Measurements from ENCODE around the gene TMBIM6.

The TMBIM6 gene

GRCh38 chr12:49809381-49809905 lies 68.1 kb downstream of the TMBIM6 start:
- Histone ChIP-seq H2AFZ (ENCODE audit: low read length) (no peak overlapping the region), H3K4me2 (ENCODE audit: low read depth, low read length) (no peak overlapping the region), H3K9ac (ENCODE audit: low read length) (no peak overlapping the region), H3K9me2 (replicated peaks; ENCODE audit: insufficient read depth, low read length) (no peaks in the 10 kb centered on the region), H3K4me1 (ENCODE audit: low read length) (peaks cover under 1% of the 10 kb centered on the region; the same call in 1 of the 2 replicates), H3K4me3 (ENCODE audit: low read length) (no peak overlapping the region), H3K9me3 (replicated peaks; ENCODE audit: insufficient read depth, low read length) (no peaks in the 10 kb centered on the region), H3K79me2 (ENCODE audit: low read length) (no peaks in the 10 kb centered on the region), H4K20me1 (ENCODE audit: insufficient read depth, low read length) (no peaks in the 10 kb centered on the region), H3K27ac (ENCODE audit: low read length) (no peak overlapping the region), H3K27me3 (replicated peaks; ENCODE audit: insufficient read depth, low read length) (0 out of 2 replicates have a peak, but pooled peaks cover 3% of the 10 kb centered on the region), H3F3A (ENCODE audit: insufficient read depth, low read length) (no peaks in the 10 kb centered on the region), H3K36me3 (replicated peaks; ENCODE audit: insufficient read depth, low read length) (no peaks in the 10 kb centered on the region)
- no peak for DNase-seq
- TF ChIP-seq, protein P1, sequence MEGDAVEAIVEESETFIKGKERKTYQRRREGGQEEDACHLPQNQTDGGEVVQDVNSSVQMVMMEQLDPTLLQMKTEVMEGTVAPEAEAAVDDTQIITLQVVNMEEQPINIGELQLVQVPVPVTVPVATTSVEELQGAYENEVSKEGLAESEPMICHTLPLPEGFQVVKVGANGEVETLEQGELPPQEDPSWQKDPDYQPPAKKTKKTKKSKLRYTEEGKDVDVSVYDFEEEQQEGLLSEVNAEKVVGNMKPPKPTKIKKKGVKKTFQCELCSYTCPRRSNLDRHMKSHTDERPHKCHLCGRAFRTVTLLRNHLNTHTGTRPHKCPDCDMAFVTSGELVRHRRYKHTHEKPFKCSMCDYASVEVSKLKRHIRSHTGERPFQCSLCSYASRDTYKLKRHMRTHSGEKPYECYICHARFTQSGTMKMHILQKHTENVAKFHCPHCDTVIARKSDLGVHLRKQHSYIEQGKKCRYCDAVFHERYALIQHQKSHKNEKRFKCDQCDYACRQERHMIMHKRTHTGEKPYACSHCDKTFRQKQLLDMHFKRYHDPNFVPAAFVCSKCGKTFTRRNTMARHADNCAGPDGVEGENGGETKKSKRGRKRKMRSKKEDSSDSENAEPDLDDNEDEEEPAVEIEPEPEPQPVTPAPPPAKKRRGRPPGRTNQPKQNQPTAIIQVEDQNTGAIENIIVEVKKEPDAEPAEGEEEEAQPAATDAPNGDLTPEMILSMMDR (IDR thresholded peaks at IDR 0.05; ENCODE audit: low read length) = no peak
- TF ChIP-seq EZH2phosphoT487 (IDR thresholded peaks at IDR 0.05; ENCODE audit: low read length) (no peak), EZH2 (optimal IDR thresholded peaks at IDR 0.05; ENCODE audit: low read depth, low read length) (no peak)

GRCh38 chr12:49809906-49810389 lies 68.6 kb downstream of the TMBIM6 start:
- TF ChIP-seq, protein P1 (IDR thresholded peaks at IDR 0.05; ENCODE audit: low read length) = no peak
- TF ChIP-seq EZH2 (optimal IDR thresholded peaks at IDR 0.05; ENCODE audit: low read depth, low read length) (no peak), EZH2phosphoT487 (IDR thresholded peaks at IDR 0.05; ENCODE audit: low read length) (no peak)
- H3K27me3 ChIP-seq (replicated peaks; ENCODE audit: insufficient read depth, low read length) = 0 out of 2 replicates have a peak, but pooled peaks cover 3% of the 10 kb centered on the region
- H3K79me2 ChIP-seq (ENCODE audit: low read length) = no peaks in the 10 kb centered on the region
- no peak overlapping the region for H3K9ac ChIP-seq (ENCODE audit: low read length)
- H3K9me2 ChIP-seq (replicated peaks; ENCODE audit: insufficient read depth, low read length) = no peaks in the 10 kb centered on the region
- H3F3A ChIP-seq (ENCODE audit: insufficient read depth, low read length) = no peaks in the 10 kb centered on the region
- no peaks in the 10 kb centered on the region for H3K9me3 ChIP-seq (replicated peaks; ENCODE audit: insufficient read depth, low read length)
- no peak overlapping the region for H3K4me3 ChIP-seq (ENCODE audit: low read length)
- H2AFZ ChIP-seq (ENCODE audit: low read length) = no peak overlapping the region
- no peaks in the 10 kb centered on the region for H3K36me3 ChIP-seq (replicated peaks; ENCODE audit: insufficient read depth, low read length)
- H3K4me1 ChIP-seq (ENCODE audit: low read length) = peaks cover 6% of the 10 kb centered on the region
- DNase-seq = no peak
- H4K20me1 ChIP-seq (ENCODE audit: insufficient read depth, low read length) = no peaks in the 10 kb centered on the region
- H3K27ac ChIP-seq (ENCODE audit: low read length) = no peak overlapping the region
- H3K4me2 ChIP-seq (ENCODE audit: low read depth, low read length) = no peak overlapping the region

- Histone ChIP-seq H3K9me3 (replicated peaks; ENCODE audit: insufficient read depth, low read length) (no peaks in the 10 kb centered on the region), H3K4me2 (ENCODE audit: low read depth, low read length) (no peak overlapping the region), H3K4me1 (ENCODE audit: low read length) (peaks cover 17% of the 10 kb centered on the region), H3K4me3 (ENCODE audit: low read length) (no peak overlapping the region), H3F3A (ENCODE audit: insufficient read depth, low read length) (0 out of 2 replicates have a peak, but pooled peaks cover 2% of the 10 kb centered on the region), H4K20me1 (ENCODE audit: insufficient read depth, low read length) (no peaks in the 10 kb centered on the region), H3K27me3 (replicated peaks; ENCODE audit: insufficient read depth, low read length) (0 out of 2 replicates have a peak, but pooled peaks cover 3% of the 10 kb centered on the region), H3K27ac (ENCODE audit: low read length) (no peak overlapping the region), H3K36me3 (replicated peaks; ENCODE audit: insufficient read depth, low read length) (no peaks in the 10 kb centered on the region), H2AFZ (ENCODE audit: low read length) (no peak overlapping the region), H3K9me2 (replicated peaks; ENCODE audit: insufficient read depth, low read length) (no peaks in the 10 kb centered on the region), H3K79me2 (ENCODE audit: low read length) (no peaks in the 10 kb centered on the region), H3K9ac (ENCODE audit: low read length) (no peak overlapping the region)
- DNase-seq = no peak
- TF ChIP-seq EZH2 (optimal IDR thresholded peaks at IDR 0.05; ENCODE audit: low read depth, low read length) = no peak
These were observed 69.8 kb downstream of the TMBIM6 start for GRCh38 chr12:49811136-49811535.

DNA sequence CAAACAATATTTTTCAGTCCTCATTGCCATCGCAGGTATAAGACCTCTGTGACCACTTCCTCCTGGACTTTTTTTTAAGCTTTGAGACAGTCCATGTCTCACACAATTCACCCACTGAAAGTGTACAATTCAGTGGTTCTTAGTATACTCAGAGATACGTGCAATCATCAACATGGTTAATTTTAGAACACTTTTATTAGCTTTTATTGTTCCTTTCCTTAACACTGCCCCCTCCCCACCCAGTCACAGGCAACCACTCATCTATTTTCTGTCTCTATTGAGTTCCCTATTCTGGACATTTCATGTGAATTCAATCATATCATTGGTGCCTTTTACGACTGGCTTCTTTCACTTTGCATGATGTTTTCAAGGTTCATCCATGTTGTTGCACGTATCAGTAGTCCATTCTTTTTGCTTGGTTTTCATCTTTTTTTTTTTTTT lies 70.6 kb downstream of the TMBIM6 start:
- no peaks in the 10 kb centered on the region for H3K9me2 ChIP-seq (replicated peaks; ENCODE audit: insufficient read depth, low read length)
- peaks cover 17% of the 10 kb centered on the region for H3K4me1 ChIP-seq (ENCODE audit: low read length)
- H3K9ac ChIP-seq (ENCODE audit: low read length) = no peak overlapping the region
- H3K36me3 ChIP-seq (replicated peaks; ENCODE audit: insufficient read depth, low read length) = no peaks in the 10 kb centered on the region
- H3K79me2 ChIP-seq (ENCODE audit: low read length) = no peaks in the 10 kb centered on the region
- H3F3A ChIP-seq (ENCODE audit: insufficient read depth, low read length) = 0 out of 2 replicates have a peak, but pooled peaks cover 2% of the 10 kb centered on the region
- no peaks in the 10 kb centered on the region for H4K20me1 ChIP-seq (ENCODE audit: insufficient read depth, low read length)
- H3K4me2 ChIP-seq (ENCODE audit: low read depth, low read length) = no peak overlapping the region
- no peak overlapping the region for H3K4me3 ChIP-seq (ENCODE audit: low read length)
- no peaks in the 10 kb centered on the region for H3K9me3 ChIP-seq (replicated peaks; ENCODE audit: insufficient read depth, low read length)
- 0 out of 2 replicates have a peak, but pooled peaks cover 3% of the 10 kb centered on the region for H3K27me3 ChIP-seq (replicated peaks; ENCODE audit: insufficient read depth, low read length)
- DNase-seq = no peak
- no peak for TF ChIP-seq EZH2 (optimal IDR thresholded peaks at IDR 0.05; ENCODE audit: low read depth, low read length)
- TF ChIP-seq, protein P1 (IDR thresholded peaks at IDR 0.05; ENCODE audit: low read length) = no peak
- no peak for TF ChIP-seq EZH2phosphoT487 (IDR thresholded peaks at IDR 0.05; ENCODE audit: low read length)
- no peak overlapping the region for H2AFZ ChIP-seq (ENCODE audit: low read length)
- H3K27ac ChIP-seq (ENCODE audit: low read length) = no peak overlapping the region
